MCF 10A (cell line): ENCODE results near the gene MOV10L1. TPM values are rescaled to one million over a fixed set of nuclear protein-coding genes. Genes with fewer than 3 reads are reported as not detected.

Experiments used
- BruUV-seq: library from RNA; stranded (reverse); fragments of 400-500 nt; replicated peaks from 2 replicates; lab custom pipeline; 2021; lab: Mats Ljungman, UMichigan
- CTCF ChIA-PET: fragments of 300-600 bp; sonication (Branson Sonifier 250); formaldehyde crosslinking; extraction: SDS; loops from one replicate; lab custom pipeline; 2021; ENCODE audit warnings: antibody characterized with exemption, inconsistent platforms; lab: Yijun Ruan, JAX
- POLR2A ChIA-PET: fragments of 300-600, 350-650 bp; sonication (Branson Sonifier 250); formaldehyde crosslinking; extraction: SDS; loops from one replicate; lab custom pipeline; 2020; ENCODE audit warnings: antibody characterized with exemption, inconsistent platforms; lab: Yijun Ruan, JAX
- DNase-seq: peaks from one replicate; pipeline ENCODE4 v3.0.0-alpha.2; 2018; ENCODE audit not compliant: unreplicated experiment
- H3K27ac Mint-ChIP-seq: one replicate; pipeline ENCODE4 v1.8.0; 2022; ENCODE audit warnings: mild to moderate bottlenecking, low read depth, mixed read lengths; ENCODE audit not compliant: unreplicated experiment
- H3K27me3 Mint-ChIP-seq: one replicate; pipeline ENCODE4 v1.8.0; 2022; ENCODE audit warnings: mixed read lengths; ENCODE audit not compliant: insufficient read depth, unreplicated experiment
- H3K36me3 Mint-ChIP-seq: one replicate; pipeline ENCODE4 v1.8.0; 2022; ENCODE audit warnings: mild to moderate bottlenecking, moderate library complexity, mixed read lengths; ENCODE audit not compliant: insufficient read depth, unreplicated experiment
- H3K4me1 Mint-ChIP-seq: one replicate; pipeline ENCODE4 v1.8.0; 2022; ENCODE audit warnings: mixed read lengths; ENCODE audit not compliant: insufficient read depth, unreplicated experiment
- H3K4me3 Mint-ChIP-seq: one replicate; pipeline ENCODE4 v1.8.0; 2022; ENCODE audit warnings: mild to moderate bottlenecking, moderate library complexity, mixed read lengths; ENCODE audit not compliant: unreplicated experiment
- H3K9me3 Mint-ChIP-seq: one replicate; pipeline ENCODE4 v1.8.0; 2022; ENCODE audit warnings: mixed read lengths; ENCODE audit not compliant: unreplicated experiment
- CTCF ChIP-seq: fragments of 200-600 bp; IDR thresholded peaks from one replicate; pipeline ENCODE4 v1.8.0; 2022; ENCODE audit warnings: antibody characterized with exemption, mild to moderate bottlenecking; ENCODE audit not compliant: unreplicated experiment
- intact Hi-C: fragments of 100-400 bp; cut with micrococcal nuclease; formaldehyde crosslinking; loops from 2 replicates; pipeline ENCODE4 v1.14.1; 2022
- total RNA-seq: library from RNA; stranded (reverse); gene quantifications from 2 replicates; pipeline ENCODE4 v1.2.3, GENCODE V29; 2022

Gene MOV10L1
- total RNA-seq, 1 experiment from 2014 or later = not detected

GRCh38 chr22:50063589-50064393 lies 26.0 kb upstream of the MOV10L1 start:
- H3K36me3 Mint-ChIP-seq = no peaks in the 10 kb centered on the region
- DNase-seq = no peak
- no TSS peak for BruUV-seq
- POLR2A ChIA-PET = no interaction called here
- H3K4me1 Mint-ChIP-seq = no peaks in the 10 kb centered on the region
- TF ChIP-seq CTCF = no peak
- no peaks in the 10 kb centered on the region for H3K9me3 Mint-ChIP-seq
- intact Hi-C loops = no loop called here
- H3K4me3 Mint-ChIP-seq = no peak overlapping the region
- H3K27ac Mint-ChIP-seq = no peak overlapping the region
- CTCF ChIA-PET = no interaction called here
- H3K27me3 Mint-ChIP-seq = no peaks in the 10 kb centered on the region

GRCh38 chr22:50064453-50064852 lies 25.4 kb upstream of the MOV10L1 start:
- Mint-ChIP-seq H3K9me3 (no peaks in the 10 kb centered on the region), H3K36me3 (no peaks in the 10 kb centered on the region), H3K4me1 (no peaks in the 10 kb centered on the region), H3K4me3 (no peak overlapping the region), H3K27me3 (no peaks in the 10 kb centered on the region), H3K27ac (no peak overlapping the region)
- ChIA-PET CTCF (no interaction called here), POLR2A (no interaction called here)
- TF ChIP-seq CTCF = no peak
- intact Hi-C loops = no loop called here
- no peak for DNase-seq
- BruUV-seq = no TSS peak

- Mint-ChIP-seq H3K4me1 (no peaks in the 10 kb centered on the region), H3K27ac (no peak overlapping the region), H3K36me3 (no peaks in the 10 kb centered on the region), H3K9me3 (no peaks in the 10 kb centered on the region), H3K4me3 (no peak overlapping the region), H3K27me3 (no peaks in the 10 kb centered on the region)
- CTCF ChIA-PET = interaction anchor here (0.6 kb wide), 1 partner anchor 74 kb away, joined by 3 read pairs; no protein-coding TSS in a partner anchor
- intact Hi-C loops = no loop called here
- TF ChIP-seq CTCF = no peak
- BruUV-seq = no TSS peak
- DNase-seq = no peak
- POLR2A ChIA-PET = no interaction called here
These were observed 22.6 kb upstream of the MOV10L1 start for GRCh38 chr22:50067244-50067643.

- intact Hi-C loops = no loop called here
These were observed 21.7 kb upstream of the MOV10L1 start for GRCh38 chr22:50068096-50068495.

More at GRCh38 chr22:50068096-50068495, 21.7 kb upstream of the MOV10L1 start:
- no peak for DNase-seq
- ChIA-PET POLR2A (interaction anchor here (0.7 kb wide), 1 partner anchor 14 kb away, joined by 4 read pairs; no protein-coding TSS in a partner anchor), CTCF (interaction anchor here (0.6 kb wide), 1 partner anchor 65 kb away, joined by 3 read pairs; no protein-coding TSS in a partner anchor)
- Mint-ChIP-seq H3K27ac (no peak overlapping the region), H3K27me3 (no peaks in the 10 kb centered on the region), H3K4me3 (no peak overlapping the region), H3K9me3 (no peaks in the 10 kb centered on the region), H3K4me1 (no peaks in the 10 kb centered on the region), H3K36me3 (no peaks in the 10 kb centered on the region)
- BruUV-seq = no TSS peak
- TF ChIP-seq CTCF = no peak
